H1 (cell line): ENCODE measurements around the gene NOSIP. TPM values are rescaled to one million over a fixed set of nuclear protein-coding genes. Genes with fewer than 3 reads are reported as not detected.

Experiments used
- CTCF ChIA-PET: fragments of 300-600 bp; sonication (Branson Sonifier 250); formaldehyde crosslinking; loops from one replicate; lab custom pipeline; 2021; ENCODE audit not compliant: partially characterized antibody; lab: Charles Lee
- POLR2A ChIA-PET: fragments of 300-600 bp; sonication (Branson Sonifier 250); formaldehyde crosslinking; loops from one replicate; lab custom pipeline; 2021; ENCODE audit warnings: inconsistent platforms; ENCODE audit not compliant: partially characterized antibody; lab: Charles Lee
- DNase-seq, 2 experiments: peaks; one replicate each; pipeline versions ENCODE4 v3.0.0 to v3.0.0-alpha.2; 2010 to 2022; ENCODE audit warnings: low spot score in 2 of 2, low read depth in 1 of 2, mixed read lengths in 1 of 2
- FAIRE-seq: peaks from 2 replicates; lab custom pipeline; 2011; peaks lifted over from hg19 to GRCh38; lab: Jason Lieb, UNC
- H2AFZ ChIP-seq: 2 replicates; pipeline ENCODE4 v1.8.1; 2012; ENCODE audit warnings: low read length, inconsistent platforms
- H2AK5ac ChIP-seq: 2 replicates; pipeline ENCODE4 v1.6.1; 2013; ENCODE audit warnings: low read depth, low read length
- H2BK120ac ChIP-seq: replicated peaks from 2 replicates; pipeline ENCODE3; 2013; ENCODE audit warnings: low read depth, low read length, inconsistent platforms
- H2BK12ac ChIP-seq: 2 replicates; pipeline ENCODE4 v1.6.1; 2013; ENCODE audit warnings: low read depth, low read length
- H2BK15ac ChIP-seq: 2 replicates; pipeline ENCODE4 v1.6.1; 2013; ENCODE audit warnings: low read length
- H2BK20ac ChIP-seq: 2 replicates; pipeline ENCODE4 v1.6.1; 2013; ENCODE audit warnings: low read length
- H2BK5ac ChIP-seq: 2 replicates; pipeline ENCODE4 v1.6.1; 2013; ENCODE audit warnings: low read depth, low read length
- H3K14ac ChIP-seq: 2 replicates; pipeline ENCODE4 v1.6.1; 2013; ENCODE audit warnings: inconsistent platforms; ENCODE audit not compliant: insufficient read length
- H3K18ac ChIP-seq: 2 replicates; pipeline ENCODE4 v1.6.1; 2013; ENCODE audit warnings: low read length; ENCODE audit errors: extremely low read depth
- H3K23ac ChIP-seq: 2 replicates; pipeline ENCODE4 v1.6.1; 2013; ENCODE audit warnings: inconsistent platforms; ENCODE audit not compliant: insufficient read length
- H3K23me2 ChIP-seq: 2 replicates; pipeline ENCODE4 v1.6.1; 2013; ENCODE audit warnings: low read depth, low read length
- H3K27ac ChIP-seq: 2 replicates; pipeline ENCODE4 v1.6.1; 2011; ENCODE audit warnings: low read depth, low read length, inconsistent platforms
- H3K27me3 ChIP-seq, 4 experiments: replicated peaks in 1 of 4; 1 replicate in 1 of 4; 2 replicates in 3 of 4; pipeline versions ENCODE4 v1.6.1 to v1.8.1; 2011 to 2013; ENCODE audit warnings: low read length in 3 of 4, mild to moderate bottlenecking in 3 of 4, inconsistent platforms in 2 of 4, mixed read lengths in 2 of 4, moderate library complexity in 1 of 4; ENCODE audit not compliant: control insufficient read depth in 3 of 4, insufficient read depth in 3 of 4; ENCODE audit errors: extremely low read depth in 1 of 4
- H3K36me3 ChIP-seq, 4 experiments: 2 replicates each; pipeline versions ENCODE4 v1.6.1 to v1.8.1; 2011 to 2013; ENCODE audit warnings: mild to moderate bottlenecking in 4 of 4, low read length in 3 of 4, moderate library complexity in 2 of 4, control low read depth in 1 of 4, inconsistent platforms in 1 of 4; ENCODE audit not compliant: insufficient read depth in 4 of 4, control insufficient read depth in 2 of 4
- H3K4ac ChIP-seq: replicated peaks from 2 replicates; pipeline ENCODE3; 2013; ENCODE audit warnings: low read length, low read depth, mixed read lengths, inconsistent platforms; ENCODE audit not compliant: insufficient read length
- H3K4me1 ChIP-seq, 4 experiments: replicated peaks in 1 of 4; 1 replicate in 1 of 4; 2 replicates in 3 of 4; pipeline versions ENCODE4 v1.6.1 to v1.8.1; 2011 to 2013; ENCODE audit warnings: low read length in 3 of 4, inconsistent platforms in 2 of 4, mixed read lengths in 1 of 4; ENCODE audit not compliant: insufficient read depth in 4 of 4, control insufficient read depth in 3 of 4
- H3K4me2 ChIP-seq, 2 experiments: 2 replicates each; pipeline versions ENCODE4 v1.6.1 to v1.8.1; 2011 to 2013; ENCODE audit warnings: low read depth in 2 of 2, low read length in 2 of 2, control low read depth in 1 of 2, inconsistent platforms in 1 of 2, mild to moderate bottlenecking in 1 of 2; ENCODE audit not compliant: insufficient read depth in 1 of 2
- H3K4me3 ChIP-seq, 4 experiments: fragments of 200-600, 300-600 bp in 1 of 4; sonication (generic), shearing (Covaris generic), sonication (Bioruptor Twin) in 1 of 4; 2 replicates each; pipeline versions ENCODE4 v1.5.1 to v1.8.1; 2011 to 2016; ENCODE audit warnings: low read length in 4 of 4, low read depth in 3 of 4, control low read depth in 2 of 4, inconsistent platforms in 2 of 4, mild to moderate bottlenecking in 2 of 4, mixed read lengths in 1 of 4, moderate library complexity in 1 of 4; ENCODE audit not compliant: insufficient read depth in 2 of 4; ENCODE audit errors: extremely low read depth in 1 of 4
- H3K56ac ChIP-seq: replicated peaks from 2 replicates; pipeline ENCODE3; 2013; ENCODE audit warnings: low read depth, mild to moderate bottlenecking, mixed read lengths, low read length, inconsistent platforms; ENCODE audit not compliant: insufficient read length
- H3K79me1 ChIP-seq: 2 replicates; pipeline ENCODE4 v1.6.1; 2013; ENCODE audit warnings: low read depth, low read length, control low read depth
- H3K79me2 ChIP-seq, 2 experiments: 2 replicates each; pipeline versions ENCODE4 v1.6.1 to v1.8.1; 2012 to 2013; ENCODE audit warnings: low read length in 2 of 2, mild to moderate bottlenecking in 2 of 2, inconsistent platforms in 1 of 2; ENCODE audit not compliant: insufficient read depth in 2 of 2, control insufficient read depth in 1 of 2
- H3K9ac ChIP-seq, 4 experiments: replicated peaks in 1 of 4; 1 replicate in 1 of 4; 2 replicates in 3 of 4; pipeline versions ENCODE4 v1.6.1 to v1.8.1; 2011 to 2013; ENCODE audit warnings: low read depth in 3 of 4, low read length in 3 of 4, control low read depth in 2 of 4, mild to moderate bottlenecking in 2 of 4, moderate library complexity in 2 of 4, inconsistent platforms in 1 of 4; ENCODE audit errors: extremely low read depth in 1 of 4
- H3K9me3 ChIP-seq, 2 experiments: 2 replicates each; pipeline versions ENCODE4 v1.6.1 to v1.8.1; 2012 to 2013; ENCODE audit warnings: mild to moderate bottlenecking in 2 of 2, moderate library complexity in 2 of 2, control low read depth in 1 of 2, inconsistent platforms in 1 of 2, low read depth in 1 of 2, low read length in 1 of 2, mixed read lengths in 1 of 2; ENCODE audit not compliant: insufficient read depth in 2 of 2
- H4K20me1 ChIP-seq, 2 experiments: replicated peaks in 1 of 2; 2 replicates each; pipeline versions ENCODE3 to v1.8.1; 2011 to 2013; ENCODE audit warnings: inconsistent platforms in 2 of 2, low read length in 2 of 2, mild to moderate bottlenecking in 1 of 2; ENCODE audit not compliant: insufficient read depth in 2 of 2, control insufficient read depth in 1 of 2
- H4K5ac ChIP-seq: 2 replicates; pipeline ENCODE4 v1.6.1; 2013; ENCODE audit warnings: low read length, low read depth, mixed read lengths, inconsistent platforms; ENCODE audit not compliant: insufficient read length
- H4K8ac ChIP-seq: 2 replicates; pipeline ENCODE4 v1.8.0; 2013; ENCODE audit warnings: mild to moderate bottlenecking, moderate library complexity, low read length, inconsistent platforms; ENCODE audit not compliant: insufficient read depth; ENCODE audit errors: extremely low read depth
- H4K91ac ChIP-seq: replicated peaks from 2 replicates; pipeline ENCODE3; 2013; ENCODE audit warnings: low read length, mixed read lengths, inconsistent platforms; ENCODE audit not compliant: insufficient read length
- CTCF ChIP-seq, 3 experiments: IDR thresholded peaks; 1 replicate in 2 of 3; 2 replicates in 1 of 3; pipeline versions ENCODE4 v1.5.1 to v1.6.1; 2011; ENCODE audit warnings: low read length in 3 of 3, mild to moderate bottlenecking in 3 of 3, inconsistent platforms in 2 of 3, low read depth in 1 of 3, moderate library complexity in 1 of 3; ENCODE audit not compliant: insufficient read depth in 1 of 3; ENCODE audit errors: control extremely low read depth in 1 of 3
- POLR2A ChIP-seq, 2 experiments: IDR thresholded peaks; 1 replicate in 1 of 2; 2 replicates in 1 of 2; pipeline ENCODE4 v1.6.1; 2011; ENCODE audit warnings: low read depth in 2 of 2, low read length in 2 of 2, mild to moderate bottlenecking in 2 of 2; ENCODE audit errors: control extremely low read depth in 1 of 2
- WGBS, 2 experiments: shearing (Covaris generic) in 1 of 2; methylation state at CpG; one replicate each; pipeline versions ENCODE4 v1.1.6 to v1.1.7; 2013 to 2015; ENCODE audit warnings: low lambda C conversion rate in 2 of 2, mixed read lengths in 2 of 2, inconsistent platforms in 1 of 2, low coverage in 1 of 2, missing lambda C conversion rate in 1 of 2; ENCODE audit not compliant: insufficient replicate concordance in 2 of 2, insufficient coverage in 1 of 2, insufficient read length in 1 of 2; ENCODE audit errors: extremely low coverage in 1 of 2, missing lambda C conversion rate in 1 of 2; 5-methylcytosine and 5-hydroxymethylcytosine counted together
- polyA plus RNA-seq, 7 experiments: library from polyadenylated mRNA; depleted of rRNA in 3 of 7; stranded (reverse) in 5 of 7; unstranded in 2 of 7; fragments of >200 nt in 5 of 7; fragments of 200-250 nt in 2 of 7; gene quantifications; 1 replicate in 5 of 7; 2 replicates in 1 of 7; 4 replicates in 1 of 7; pipeline versions ENCODE4 v1.2.1 to v1.2.3, GENCODE V29; 2011 to 2013; ENCODE audit warnings: missing spikeins in 2 of 7, mixed read lengths in 2 of 7
- total RNA-seq: library from RNA; stranded (reverse); fragmentation: NEBNext Ultra II Directional; extraction: Animal tissue kit (Norgen Biotek cat#: 25700); gene quantifications from 2 replicates; pipeline ENCODE4 v1.2.1, GENCODE V29; 2021

Gene NOSIP
- total and polyA plus RNA-seq, 2 of the 8 experiments (the other 6 are each of a cell fraction or from before 2014, with no cell fraction given): 85.1 to 192 TPM

- CTCF ChIA-PET: interaction anchor here (1.4 to 2.0 kb wide), 2 partner anchors 32 to 123 kb away, joined by 4 to 6 read pairs; no protein-coding TSS in a partner anchor
- Histone ChIP-seq H2BK120ac (no peak overlapping the region), H2AFZ (no peak overlapping the region), H3K23ac (no peak overlapping the region), H3K4ac (no peak overlapping the region), H3K18ac (no peak overlapping the region), H2BK5ac (no peak overlapping the region), H3K27me3 (no peaks in the 10 kb centered on the region), H3K14ac (no peak overlapping the region), H2BK12ac (no peak overlapping the region), H3K36me3 (peaks cover 0 to 28% (median 8%) of the 10 kb centered on the region in 4 experiments; a peak in 6 of 8 replicates), H3K4me3 (no peak overlapping the region), H4K91ac (no peak overlapping the region), H3K4me2 (no peak overlapping the region), H3K4me1 (0 out of 7 replicates have a peak, but pooled peaks cover 0 to 3% (median 0%) of the 10 kb centered on the region in 4 experiments), H2AK5ac (no peak overlapping the region), H4K8ac (no peak overlapping the region), H3K79me2 (no peaks in the 10 kb centered on the region), H4K5ac (no peak overlapping the region), H3K23me2 (no peaks in the 10 kb centered on the region), H3K9ac (no peak overlapping the region), H3K9me3 (no peaks in the 10 kb centered on the region), H3K27ac (no peak overlapping the region), H2BK15ac (no peak overlapping the region), H3K56ac (no peak overlapping the region), H2BK20ac (no peak overlapping the region), H3K79me1 (no peaks in the 10 kb centered on the region), H4K20me1 (peaks cover under 1 to 4% of the 10 kb centered on the region in 2 experiments)
- FAIRE-seq: no peak
- TF ChIP-seq POLR2A (IDR thresholded peaks at IDR 0.05; ENCODE audit: control extremely low read depth in 1 of 2, low read depth in 2 of 2, low read length in 2 of 2) (peak in 1 of 2 experiments; percentile 24; a peak in 1 of 3 replicates), CTCF (IDR thresholded peaks at IDR 0.05; ENCODE audit: control extremely low read depth in 1 of 3, insufficient read depth in 1 of 3, low read depth in 1 of 3, low read length in 3 of 3) (no peak)
- DNase-seq: no peak
- POLR2A ChIA-PET: interaction anchor here (0.6 to 50.7 kb wide), 10 partner anchors 9 to 219 kb away, joined by 3 to 840 read pairs (median 4); partner anchors contain the start of genes BCL2L12, IRF3, PIH1D1 and PRR12
- 92% methylated on average over 9 of the region's 9 CpGs; no CpG with 5 or more reads in 1 of the 2 experiments for whole genome bisulfite sequencing, 2 experiments
Observed at GRCh38 chr19:49629659-49630058, 49.3 kb upstream of the NOSIP start.
